Measurements from ENCODE around the gene HLA-F. TPM values are rescaled to one million over a fixed set of nuclear protein-coding genes. Genes with fewer than 3 reads are reported as not detected.

HLA-F gene
- polyA plus RNA-seq, 1 donor: 8.2 TPM

- no peak overlapping the region for H3K27ac ChIP-seq (ENCODE audit: low read length)
- DNase-seq: no peak
- H3K4me3 ChIP-seq (ENCODE audit: low read length): no peak overlapping the region
- H3K36me3 ChIP-seq (ENCODE audit: control insufficient read depth, insufficient read depth, low read length): no peaks in the 10 kb centered on the region
- no peaks in the 10 kb centered on the region for H3K4me1 ChIP-seq (ENCODE audit: control insufficient read depth, insufficient read depth, low read length)
- H3K27me3 ChIP-seq (ENCODE audit: control insufficient read depth, insufficient read depth, low read length): peaks cover 19% of the 10 kb centered on the region
- WGBS (ENCODE audit: insufficient coverage, low lambda C conversion rate): no CpG with 5 or more reads among the region's 3 CpGs
- H3K9me3 ChIP-seq (ENCODE audit: control insufficient read depth, low read depth, low read length): no peaks in the 10 kb centered on the region
These were observed 8.0 kb downstream of the HLA-F start for GRCh38 chr6:29731281-29731680.

- Histone ChIP-seq H3K27me3 (ENCODE audit: control insufficient read depth, insufficient read depth, low read length) (peaks cover 25% of the 10 kb centered on the region), H3K9me3 (ENCODE audit: control insufficient read depth, low read depth, low read length) (no peaks in the 10 kb centered on the region), H3K4me3 (ENCODE audit: low read length) (no peak overlapping the region), H3K27ac (ENCODE audit: low read length) (no peak overlapping the region), H3K4me1 (ENCODE audit: control insufficient read depth, insufficient read depth, low read length) (no peaks in the 10 kb centered on the region), H3K36me3 (ENCODE audit: control insufficient read depth, insufficient read depth, low read length) (no peaks in the 10 kb centered on the region)
- 80% methylated on average over 1 of the region's 7 CpGs for WGBS (ENCODE audit: insufficient coverage, low lambda C conversion rate)
- no peak for DNase-seq
These were observed 9.8 kb downstream of the HLA-F start for GRCh38 chr6:29733057-29733456.

- WGBS (ENCODE audit: insufficient coverage, low lambda C conversion rate): no CpG with 5 or more reads among the region's 3 CpGs
- no peak for DNase-seq
- peaks cover 31% of the 10 kb centered on the region for H3K27me3 ChIP-seq (ENCODE audit: control insufficient read depth, insufficient read depth, low read length)
- H3K4me1 ChIP-seq (ENCODE audit: control insufficient read depth, insufficient read depth, low read length): no peaks in the 10 kb centered on the region
- no peaks in the 10 kb centered on the region for H3K9me3 ChIP-seq (ENCODE audit: control insufficient read depth, low read depth, low read length)
- no peak overlapping the region for H3K4me3 ChIP-seq (ENCODE audit: low read length)
- H3K36me3 ChIP-seq (ENCODE audit: control insufficient read depth, insufficient read depth, low read length): no peaks in the 10 kb centered on the region
- no peak overlapping the region for H3K27ac ChIP-seq (ENCODE audit: low read length)
These were observed 11.1 kb downstream of the HLA-F start for GRCh38 chr6:29734046-29735018.

- Histone ChIP-seq H3K4me1 (ENCODE audit: control insufficient read depth, insufficient read depth, low read length) (no peaks in the 10 kb centered on the region), H3K27ac (ENCODE audit: low read length) (no peak overlapping the region), H3K27me3 (ENCODE audit: control insufficient read depth, insufficient read depth, low read length) (peaks cover 33% of the 10 kb centered on the region), H3K9me3 (ENCODE audit: control insufficient read depth, low read depth, low read length) (no peaks in the 10 kb centered on the region), H3K4me3 (ENCODE audit: low read length) (no peak overlapping the region), H3K36me3 (ENCODE audit: control insufficient read depth, insufficient read depth, low read length) (no peaks in the 10 kb centered on the region)
- DNase-seq: no peak
- WGBS (ENCODE audit: insufficient coverage, low lambda C conversion rate): no CpG with 5 or more reads among the region's 2 CpGs
These were observed 13.3 kb downstream of the HLA-F start for GRCh38 chr6:29736563-29736962.

- no peaks in the 10 kb centered on the region for H3K36me3 ChIP-seq (ENCODE audit: control insufficient read depth, insufficient read depth, low read length)
- WGBS (ENCODE audit: insufficient coverage, low lambda C conversion rate): no CpG with 5 or more reads among the region's 9 CpGs
These were observed 14.7 kb downstream of the HLA-F start for GRCh38 chr6:29737707-29738630.

GRCh38 chr6:29739136-29739881 is 16.1 kb downstream of the HLA-F start:
- H3K36me3 ChIP-seq (ENCODE audit: control insufficient read depth, insufficient read depth, low read length): no peaks in the 10 kb centered on the region
- H3K4me1 ChIP-seq (ENCODE audit: control insufficient read depth, insufficient read depth, low read length): no peaks in the 10 kb centered on the region
- no peak overlapping the region for H3K4me3 ChIP-seq (ENCODE audit: low read length)
- 85% methylated on average over 2 of the region's 4 CpGs for WGBS (ENCODE audit: insufficient coverage, low lambda C conversion rate)
- peaks cover 23% of the 10 kb centered on the region for H3K27me3 ChIP-seq (ENCODE audit: control insufficient read depth, insufficient read depth, low read length)
- no peaks in the 10 kb centered on the region for H3K9me3 ChIP-seq (ENCODE audit: control insufficient read depth, low read depth, low read length)
- no peak overlapping the region for H3K27ac ChIP-seq (ENCODE audit: low read length)
- no peak for DNase-seq

More at GRCh38 chr6:29737707-29738630, 14.7 kb downstream of the HLA-F start:
- Histone ChIP-seq H3K27me3 (ENCODE audit: control insufficient read depth, insufficient read depth, low read length) (peaks cover 35% of the 10 kb centered on the region), H3K27ac (ENCODE audit: low read length) (no peak overlapping the region), H3K4me3 (ENCODE audit: low read length) (no peak overlapping the region), H3K4me1 (ENCODE audit: control insufficient read depth, insufficient read depth, low read length) (no peaks in the 10 kb centered on the region), H3K9me3 (ENCODE audit: control insufficient read depth, low read depth, low read length) (no peaks in the 10 kb centered on the region)
- DNase-seq: peak; percentile 36 to 51

GRCh38 chr6:29739882-29740261 is 16.6 kb downstream of the HLA-F start:
- DNase-seq: no peak
- Histone ChIP-seq H3K4me3 (ENCODE audit: low read length) (no peak overlapping the region), H3K27ac (ENCODE audit: low read length) (no peak overlapping the region), H3K9me3 (ENCODE audit: control insufficient read depth, low read depth, low read length) (no peaks in the 10 kb centered on the region), H3K27me3 (ENCODE audit: control insufficient read depth, insufficient read depth, low read length) (peaks cover 23% of the 10 kb centered on the region), H3K36me3 (ENCODE audit: control insufficient read depth, insufficient read depth, low read length) (no peaks in the 10 kb centered on the region), H3K4me1 (ENCODE audit: control insufficient read depth, insufficient read depth, low read length) (no peaks in the 10 kb centered on the region)
- WGBS (ENCODE audit: insufficient coverage, low lambda C conversion rate): 89% methylated on average over 1 of the region's 1 CpG

GRCh38 chr6:29741592-29741991 is 18.4 kb downstream of the HLA-F start:
- no peaks in the 10 kb centered on the region for H3K9me3 ChIP-seq (ENCODE audit: control insufficient read depth, low read depth, low read length)
- no peaks in the 10 kb centered on the region for H3K36me3 ChIP-seq (ENCODE audit: control insufficient read depth, insufficient read depth, low read length)
- DNase-seq: no peak
- H3K27ac ChIP-seq (ENCODE audit: low read length): no peak overlapping the region
- H3K4me1 ChIP-seq (ENCODE audit: control insufficient read depth, insufficient read depth, low read length): no peaks in the 10 kb centered on the region
- H3K4me3 ChIP-seq (ENCODE audit: low read length): no peak overlapping the region
- H3K27me3 ChIP-seq (ENCODE audit: control insufficient read depth, insufficient read depth, low read length): peaks cover 27% of the 10 kb centered on the region
- WGBS (ENCODE audit: insufficient coverage, low lambda C conversion rate): no CpG with 5 or more reads among the region's 4 CpGs

GRCh38 chr6:29742127-29742526 is 18.9 kb downstream of the HLA-F start:
- H3K4me3 ChIP-seq (ENCODE audit: low read length): no peak overlapping the region
- H3K36me3 ChIP-seq (ENCODE audit: control insufficient read depth, insufficient read depth, low read length): no peaks in the 10 kb centered on the region
- no peak overlapping the region for H3K27ac ChIP-seq (ENCODE audit: low read length)
- H3K27me3 ChIP-seq (ENCODE audit: control insufficient read depth, insufficient read depth, low read length): peaks cover 30% of the 10 kb centered on the region
- H3K9me3 ChIP-seq (ENCODE audit: control insufficient read depth, low read depth, low read length): no peaks in the 10 kb centered on the region
- H3K4me1 ChIP-seq (ENCODE audit: control insufficient read depth, insufficient read depth, low read length): no peaks in the 10 kb centered on the region
- no CpG with 5 or more reads among the region's 4 CpGs for WGBS (ENCODE audit: insufficient coverage, low lambda C conversion rate)
- DNase-seq: no peak

GRCh38 chr6:29743025-29743424 is 19.8 kb downstream of the HLA-F start:
- Histone ChIP-seq H3K27ac (ENCODE audit: low read length) (no peak overlapping the region), H3K27me3 (ENCODE audit: control insufficient read depth, insufficient read depth, low read length) (peaks cover 37% of the 10 kb centered on the region), H3K36me3 (ENCODE audit: control insufficient read depth, insufficient read depth, low read length) (no peaks in the 10 kb centered on the region), H3K9me3 (ENCODE audit: control insufficient read depth, low read depth, low read length) (no peaks in the 10 kb centered on the region), H3K4me3 (ENCODE audit: low read length) (no peak overlapping the region), H3K4me1 (ENCODE audit: control insufficient read depth, insufficient read depth, low read length) (no peaks in the 10 kb centered on the region)
- WGBS (ENCODE audit: insufficient coverage, low lambda C conversion rate): no CpG with 5 or more reads among the region's 1 CpG
- no peak for DNase-seq

Measured in large intestine (tissue), 3 donors.